ENCODE measurements around the gene NRROS.

Gene NRROS

DNA sequence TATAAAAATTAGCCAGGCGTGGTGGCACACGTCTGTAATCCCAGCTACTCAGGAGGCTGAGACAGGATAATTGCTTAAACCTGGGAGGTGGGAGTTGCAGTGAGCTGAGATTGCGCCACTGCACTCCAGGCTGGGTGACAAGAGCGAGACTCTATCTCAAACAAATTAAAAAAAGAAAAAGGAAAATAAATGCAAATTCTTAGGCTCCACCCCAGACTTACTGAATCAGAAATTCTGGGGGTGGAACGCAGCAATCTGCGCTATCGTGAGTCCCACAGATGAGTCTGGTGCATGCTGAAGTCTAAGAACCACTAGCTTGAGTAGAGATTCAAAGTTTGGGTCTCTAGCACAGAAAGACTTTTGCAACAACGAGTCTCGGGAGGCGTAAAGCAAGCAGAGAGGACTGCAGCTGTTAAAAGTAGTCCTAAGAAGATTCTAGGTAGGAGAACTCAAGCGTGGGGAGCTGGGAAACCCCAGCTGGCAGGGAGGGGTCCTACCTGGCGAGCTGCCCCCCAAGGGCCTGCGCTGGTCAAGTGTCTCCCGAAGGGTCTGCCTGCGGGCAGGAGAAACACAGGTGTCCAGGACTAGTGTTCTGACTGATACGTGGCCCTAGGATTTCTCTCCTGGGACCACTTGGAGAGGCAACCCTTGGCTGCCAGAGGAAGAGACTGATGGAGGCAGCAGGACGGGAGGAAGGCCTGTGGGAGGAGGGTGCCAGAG, 50.6 kb downstream of the NRROS start:
- no peak for DNase-seq

GRCh38 chr3:196691386-196691785, 51.9 kb downstream of the NRROS start:
- DNase-seq, result no peak

DNA sequence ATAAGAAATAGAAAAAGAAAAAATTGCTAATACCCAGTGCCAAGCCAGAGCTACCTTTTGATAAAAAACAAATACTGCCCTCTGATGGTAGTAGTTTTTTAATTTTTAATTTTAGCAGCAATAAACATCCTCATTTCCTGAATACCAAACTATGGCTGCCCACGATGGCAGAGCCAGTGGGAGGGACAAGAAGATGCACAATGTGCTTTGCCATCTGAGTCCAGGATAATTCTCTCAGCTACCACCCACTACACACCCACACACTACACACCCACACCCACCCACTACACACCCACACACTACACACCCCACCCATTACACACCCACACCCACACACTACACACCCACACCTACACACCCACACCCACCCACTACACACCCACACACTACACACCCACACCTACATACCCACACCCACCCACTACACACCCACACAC, 54.7 kb downstream of the NRROS start:
- DNase-seq, result no peak

DNA sequence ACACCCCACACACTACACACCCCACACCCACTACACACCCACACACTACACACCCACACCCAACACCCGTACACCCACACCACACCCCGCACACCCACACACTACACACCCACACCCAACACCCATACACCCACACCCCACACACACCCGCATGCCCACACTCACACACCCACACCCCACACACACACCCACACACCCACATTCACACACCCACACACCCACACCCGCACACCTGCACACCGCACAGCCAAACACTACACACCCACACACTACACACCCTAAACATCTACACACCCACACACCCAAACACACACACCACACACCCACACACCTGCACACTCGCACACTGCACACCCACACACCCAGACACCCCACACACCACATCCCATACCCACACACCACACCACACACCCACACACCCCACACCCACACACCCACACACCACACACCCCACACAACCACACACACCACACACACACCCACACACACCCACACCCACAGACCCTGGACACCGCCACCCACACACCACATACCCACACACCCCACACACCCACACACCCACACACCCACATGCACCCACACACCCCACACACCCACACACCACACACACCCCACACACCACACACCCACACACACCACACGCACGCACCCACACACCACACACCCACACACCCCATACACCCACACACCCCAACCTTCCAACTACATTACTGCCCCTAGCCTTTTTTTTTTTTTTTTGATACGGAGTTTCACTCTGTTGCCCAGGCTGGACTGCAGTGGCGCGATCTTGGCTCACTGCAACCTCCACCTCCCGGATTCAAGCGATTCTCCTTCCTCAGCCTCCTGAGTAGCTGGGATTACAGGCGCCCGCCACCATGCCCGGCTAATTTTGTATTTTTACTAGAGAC, 55.7 kb downstream of the NRROS start:
- DNase-seq, result no peak

GRCh38 chr3:196695849-196696226, 56.3 kb downstream of the NRROS start:
- no peak for DNase-seq

DNA sequence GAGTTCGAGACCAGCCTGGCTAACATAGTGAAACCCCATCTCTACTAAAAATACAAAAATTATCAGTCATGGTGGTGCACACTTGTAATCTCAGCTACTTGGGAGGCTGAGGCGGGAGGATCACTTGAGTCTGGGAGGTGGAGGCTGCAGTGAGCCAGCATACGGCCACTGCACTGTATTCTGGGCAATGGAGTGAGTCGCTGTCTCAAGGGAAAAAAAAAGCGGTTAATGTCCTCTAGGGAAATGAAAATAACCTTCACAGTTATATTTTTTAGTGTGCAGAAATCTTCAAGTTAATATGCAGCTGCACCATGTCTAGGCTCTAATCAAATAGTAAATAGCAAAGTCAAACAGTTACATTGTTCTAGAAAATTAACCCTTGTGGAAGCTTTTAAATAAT, 57.8 kb downstream of the NRROS start:
- no peak for DNase-seq

DNA sequence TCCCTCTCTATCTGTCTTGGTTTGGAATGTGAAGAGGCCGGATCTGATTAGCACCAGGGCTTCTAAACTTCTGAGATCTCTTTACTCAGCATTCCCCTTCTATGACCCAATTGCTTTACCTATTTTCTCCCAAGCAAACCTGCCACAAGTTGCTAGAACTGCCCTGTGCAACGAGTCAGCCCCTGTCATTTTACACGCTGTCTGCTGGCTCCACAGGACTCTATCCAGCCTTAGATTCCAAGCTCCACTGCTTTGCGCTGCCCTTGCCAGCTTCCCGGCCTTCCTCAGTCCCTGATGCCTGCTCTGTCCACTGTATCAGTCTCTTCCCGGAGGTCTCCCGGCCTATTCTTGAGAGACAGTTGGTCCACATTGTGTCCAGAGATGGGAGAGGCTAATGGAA, 60.3 kb downstream of the NRROS start:
- DNase-seq, result no peak

DNA sequence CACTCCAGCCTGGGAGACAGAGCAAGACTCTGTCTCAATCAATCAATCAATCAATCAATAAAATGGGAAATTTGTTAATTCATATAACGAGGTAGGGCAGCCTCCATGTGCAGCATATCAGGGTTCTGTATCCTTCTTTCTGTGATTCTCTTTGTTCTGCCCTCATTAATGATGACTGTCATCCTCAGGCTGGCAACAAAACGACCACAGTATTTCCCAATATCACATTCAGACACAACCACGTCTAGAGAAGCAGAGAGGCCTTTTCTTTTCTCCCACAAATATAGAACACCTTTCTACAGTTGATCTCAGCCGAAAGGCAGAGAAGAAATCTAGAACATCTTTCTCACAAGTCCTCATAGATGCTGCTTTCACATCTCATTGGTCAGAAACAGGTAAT, 61.3 kb downstream of the NRROS start:
- no peak for DNase-seq

- DNase-seq, result no peak
Measured at GRCh38 chr3:196706327-196706726, 66.8 kb downstream of the NRROS start.

DNA sequence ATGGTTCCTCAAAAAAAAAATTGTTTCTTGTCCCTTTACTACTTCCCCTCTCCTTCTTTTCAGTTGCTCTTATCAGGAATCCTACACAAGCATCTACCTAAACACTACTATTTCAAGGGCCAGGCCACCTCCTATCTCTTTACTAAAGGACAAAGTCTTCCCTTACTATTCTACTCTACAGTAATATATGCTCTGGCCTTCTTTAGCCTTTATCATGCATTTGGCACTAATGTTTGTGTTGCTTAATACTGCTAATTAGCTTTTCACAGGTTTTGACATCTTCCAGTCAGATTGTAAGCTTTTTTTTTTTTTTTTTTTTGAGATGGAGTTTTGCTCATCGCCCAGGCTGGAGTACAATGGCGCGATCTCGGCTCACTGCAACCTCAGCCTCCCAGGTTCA, 67.2 kb downstream of the NRROS start:
- no peak for DNase-seq

DNA sequence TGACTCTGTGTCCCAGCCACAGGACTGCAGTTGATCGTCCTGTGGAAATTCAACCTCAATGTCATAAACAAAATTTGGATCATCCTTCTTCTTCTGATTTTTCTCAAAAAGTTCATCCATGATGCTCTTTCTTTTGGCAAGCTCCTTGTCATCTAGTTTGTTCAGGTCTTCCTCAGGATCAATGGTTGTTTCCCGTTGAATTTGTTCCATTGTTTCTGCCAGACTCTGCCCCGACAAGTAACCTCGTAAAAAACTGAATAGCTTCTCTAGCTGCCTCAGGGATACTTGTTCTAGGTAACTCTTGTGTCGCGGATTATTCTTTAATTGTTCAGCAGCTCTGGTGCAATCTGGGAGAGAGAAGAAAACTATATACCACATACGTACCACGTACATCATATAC, 68.1 kb downstream of the NRROS start:
- DNase-seq, result no peak

- DNase-seq, result no peak
Measured at GRCh38 chr3:196708467-196708866, 69.0 kb downstream of the NRROS start.
